ENCODE data around the gene SPSB1.
A peak's percentile ranks its signal among the peaks of the same experiment; 100 is the strongest.

Gene SPSB1

DNA sequence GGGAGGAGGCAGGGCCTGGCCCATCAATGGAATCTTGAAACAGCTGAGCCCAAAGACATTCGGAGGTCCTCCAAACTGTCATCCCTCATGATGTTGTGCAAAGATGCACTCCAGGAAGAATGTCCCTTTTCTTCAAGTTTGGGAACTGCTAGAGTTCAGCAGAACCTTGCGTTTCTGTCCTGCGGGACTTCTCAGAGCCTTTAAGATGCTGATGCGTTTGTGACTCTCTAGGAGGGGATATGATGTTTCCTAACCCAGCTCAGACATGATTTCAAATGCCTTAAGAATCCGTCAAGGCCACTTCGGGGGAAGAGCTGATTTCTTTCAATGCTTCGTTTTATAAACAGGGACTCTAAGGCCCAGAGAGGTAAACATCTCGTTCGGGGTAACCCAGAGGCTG is 35.5 kb downstream of the SPSB1 start:
- H2BK120ac ChIP-seq (ENCODE audit: insufficient read depth, low read length, poor library complexity), result no peak overlapping the region
- no peak overlapping the region for H3K4me2 ChIP-seq (ENCODE audit: low read length)
- WGBS (ENCODE audit: extremely low coverage, insufficient coverage, insufficient read length), result no CpG with 5 or more reads among the region's 9 CpGs
- no peak for DNase-seq
- H4K91ac ChIP-seq (ENCODE audit: low read depth, low read length), result no peak overlapping the region
- no peak overlapping the region for H3K18ac ChIP-seq (ENCODE audit: low read length)
- no peak overlapping the region for H3K4me3 ChIP-seq (ENCODE audit: low read depth, low read length)
- H3K9me3 ChIP-seq (ENCODE audit: insufficient read depth, low read depth, low read length), result peaks cover 2% of the 10 kb centered on the region
- H3K27ac ChIP-seq (ENCODE audit: low read depth, low read length), result no peak overlapping the region
- no peak overlapping the region for H4K12ac ChIP-seq (ENCODE audit: low read depth, low read length)
- peaks cover 49 to 56% of the 10 kb centered on the region in 2 experiments for H3K36me3 ChIP-seq (ENCODE audit: control insufficient read depth in 1 of 2, insufficient read depth in 2 of 2, low read length in 2 of 2)
- peak overlapping the region; percentile 80 for H3K4ac ChIP-seq (ENCODE audit: low read depth, low read length)
- H4K8ac ChIP-seq (ENCODE audit: low read depth, low read length), result no peak overlapping the region
- no peak overlapping the region for H2BK5ac ChIP-seq (ENCODE audit: low read depth, low read length, poor library complexity)
- peaks cover 59% of the 10 kb centered on the region for H3K79me2 ChIP-seq (ENCODE audit: control insufficient read depth, insufficient read depth, low read length, poor library complexity)
- no peak overlapping the region for H3K9ac ChIP-seq (ENCODE audit: low read length)
- no peaks in the 10 kb centered on the region for H3K79me1 ChIP-seq (ENCODE audit: low read length)
- H3K14ac ChIP-seq (ENCODE audit: low read length), result no peak overlapping the region
- H3K23ac ChIP-seq (ENCODE audit: low read length), result no peak overlapping the region
- no peaks in the 10 kb centered on the region for H3K27me3 ChIP-seq (ENCODE audit: insufficient read depth, low read length)
- H2AFZ ChIP-seq (ENCODE audit: insufficient read depth, low read length, poor library complexity), result no peak overlapping the region
- H2AK5ac ChIP-seq (ENCODE audit: low read length), result no peak overlapping the region
- H2BK12ac ChIP-seq (ENCODE audit: low read length), result no peak overlapping the region
- H3K4me1 ChIP-seq (ENCODE audit: control insufficient read depth in 1 of 2, insufficient read depth in 2 of 2, low read length in 2 of 2), result peaks cover 4 to 25% of the 10 kb centered on the region in 2 experiments

DNA sequence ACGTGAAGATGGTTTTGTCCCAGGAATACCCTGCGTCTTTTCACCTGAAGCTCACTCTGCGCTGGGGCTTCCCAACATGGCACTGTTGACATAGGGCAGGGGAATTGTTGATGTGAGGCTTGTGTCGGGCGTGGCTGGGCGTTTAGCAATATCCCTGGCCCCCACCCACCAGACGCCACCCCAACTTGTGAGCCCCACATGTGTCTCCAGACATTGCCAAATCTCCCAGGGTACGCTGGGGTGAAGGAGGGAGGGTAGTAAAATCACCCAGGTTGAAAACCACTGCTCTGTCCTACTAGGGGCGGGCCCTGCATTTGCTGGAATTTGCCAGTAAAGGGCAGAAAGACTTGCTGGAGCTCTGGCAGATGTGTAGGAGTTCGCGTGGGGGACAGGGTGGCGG is 36.0 kb downstream of the SPSB1 start:
- no CpG with 5 or more reads among the region's 12 CpGs for WGBS (ENCODE audit: extremely low coverage, insufficient coverage, insufficient read length)
- H2AFZ ChIP-seq (ENCODE audit: insufficient read depth, low read length, poor library complexity), result no peak overlapping the region

DNA sequence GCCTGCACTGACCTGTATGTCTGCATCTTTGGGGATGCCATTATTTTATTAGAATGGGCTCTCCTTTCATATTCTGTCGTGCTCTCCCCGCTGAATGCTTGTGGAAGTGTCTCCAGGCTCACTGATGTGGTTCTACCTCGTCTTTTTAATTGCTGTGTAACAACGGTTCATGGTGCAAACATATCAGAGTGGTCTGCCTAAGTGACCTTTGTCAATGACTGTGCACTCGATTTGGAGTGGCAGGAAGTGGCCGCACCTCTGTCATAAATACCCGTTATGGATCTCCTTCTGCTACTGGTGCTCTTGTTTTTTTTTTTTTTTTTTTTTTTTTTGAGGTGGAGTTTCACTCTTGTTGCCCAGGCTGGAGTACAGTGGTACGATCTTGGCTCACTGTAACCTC is 38.3 kb downstream of the SPSB1 start:
- DNase-seq, result no peak
- Histone ChIP-seq H3K9ac (ENCODE audit: low read length) (no peak overlapping the region), H3K79me2 (ENCODE audit: control insufficient read depth, insufficient read depth, low read length, poor library complexity) (peaks cover 44% of the 10 kb centered on the region), H4K91ac (ENCODE audit: low read depth, low read length) (no peak overlapping the region), H4K8ac (ENCODE audit: low read depth, low read length) (no peak overlapping the region), H2BK12ac (ENCODE audit: low read length) (no peak overlapping the region), H3K18ac (ENCODE audit: low read length) (no peak overlapping the region), H4K12ac (ENCODE audit: low read depth, low read length) (no peak overlapping the region), H3K36me3 (ENCODE audit: control insufficient read depth in 1 of 2, insufficient read depth in 2 of 2, low read length in 2 of 2) (peaks cover 30 to 40% of the 10 kb centered on the region in 2 experiments), H3K4ac (ENCODE audit: low read depth, low read length) (no peak overlapping the region), H3K79me1 (ENCODE audit: low read length) (no peaks in the 10 kb centered on the region), H2AFZ (ENCODE audit: insufficient read depth, low read length, poor library complexity) (no peak overlapping the region), H3K14ac (ENCODE audit: low read length) (no peak overlapping the region), H3K4me2 (ENCODE audit: low read length) (no peak overlapping the region), H2BK120ac (ENCODE audit: insufficient read depth, low read length, poor library complexity) (no peak overlapping the region), H3K9me3 (ENCODE audit: insufficient read depth, low read depth, low read length) (peaks cover 2% of the 10 kb centered on the region), H3K23ac (ENCODE audit: low read length) (no peak overlapping the region), H3K4me1 (ENCODE audit: control insufficient read depth in 1 of 2, insufficient read depth in 2 of 2, low read length in 2 of 2) (peaks cover 4 to 13% of the 10 kb centered on the region in 2 experiments), H3K27me3 (ENCODE audit: insufficient read depth, low read length) (no peaks in the 10 kb centered on the region), H3K27ac (ENCODE audit: low read depth, low read length) (no peak overlapping the region), H2BK5ac (ENCODE audit: low read depth, low read length, poor library complexity) (no peak overlapping the region), H3K4me3 (ENCODE audit: low read depth, low read length) (no peak overlapping the region), H2AK5ac (ENCODE audit: low read length) (no peak overlapping the region)
- no CpG with 5 or more reads among the region's 8 CpGs for WGBS (ENCODE audit: extremely low coverage, insufficient coverage, insufficient read length)

More for the DNA sequence above, 36.0 kb downstream of the SPSB1 start:
- no peak overlapping the region for H3K4me2 ChIP-seq (ENCODE audit: low read length)
- H2BK120ac ChIP-seq (ENCODE audit: insufficient read depth, low read length, poor library complexity), result no peak overlapping the region
- H4K91ac ChIP-seq (ENCODE audit: low read depth, low read length), result no peak overlapping the region
- no peaks in the 10 kb centered on the region for H3K79me1 ChIP-seq (ENCODE audit: low read length)
- H3K4ac ChIP-seq (ENCODE audit: low read depth, low read length), result peak overlapping the region; percentile 80
- H3K23ac ChIP-seq (ENCODE audit: low read length), result no peak overlapping the region
- no peak for DNase-seq
- no peak overlapping the region for H3K4me3 ChIP-seq (ENCODE audit: low read depth, low read length)
- no peak overlapping the region for H4K8ac ChIP-seq (ENCODE audit: low read depth, low read length)
- H3K18ac ChIP-seq (ENCODE audit: low read length), result no peak overlapping the region
- H4K12ac ChIP-seq (ENCODE audit: low read depth, low read length), result no peak overlapping the region
- H3K9ac ChIP-seq (ENCODE audit: low read length), result no peak overlapping the region
- H3K14ac ChIP-seq (ENCODE audit: low read length), result no peak overlapping the region
- peaks cover 57% of the 10 kb centered on the region for H3K79me2 ChIP-seq (ENCODE audit: control insufficient read depth, insufficient read depth, low read length, poor library complexity)
- H3K27me3 ChIP-seq (ENCODE audit: insufficient read depth, low read length), result no peaks in the 10 kb centered on the region
- H2BK12ac ChIP-seq (ENCODE audit: low read length), result no peak overlapping the region
- peaks cover 4 to 23% of the 10 kb centered on the region in 2 experiments for H3K4me1 ChIP-seq (ENCODE audit: control insufficient read depth in 1 of 2, insufficient read depth in 2 of 2, low read length in 2 of 2)
- H3K36me3 ChIP-seq (ENCODE audit: control insufficient read depth in 1 of 2, insufficient read depth in 2 of 2, low read length in 2 of 2), result peaks cover 48 to 54% of the 10 kb centered on the region in 2 experiments
- H2AK5ac ChIP-seq (ENCODE audit: low read length), result no peak overlapping the region
- H2BK5ac ChIP-seq (ENCODE audit: low read depth, low read length, poor library complexity), result no peak overlapping the region
- H3K9me3 ChIP-seq (ENCODE audit: insufficient read depth, low read depth, low read length), result peaks cover 2% of the 10 kb centered on the region
- H3K27ac ChIP-seq (ENCODE audit: low read depth, low read length), result no peak overlapping the region

DNA sequence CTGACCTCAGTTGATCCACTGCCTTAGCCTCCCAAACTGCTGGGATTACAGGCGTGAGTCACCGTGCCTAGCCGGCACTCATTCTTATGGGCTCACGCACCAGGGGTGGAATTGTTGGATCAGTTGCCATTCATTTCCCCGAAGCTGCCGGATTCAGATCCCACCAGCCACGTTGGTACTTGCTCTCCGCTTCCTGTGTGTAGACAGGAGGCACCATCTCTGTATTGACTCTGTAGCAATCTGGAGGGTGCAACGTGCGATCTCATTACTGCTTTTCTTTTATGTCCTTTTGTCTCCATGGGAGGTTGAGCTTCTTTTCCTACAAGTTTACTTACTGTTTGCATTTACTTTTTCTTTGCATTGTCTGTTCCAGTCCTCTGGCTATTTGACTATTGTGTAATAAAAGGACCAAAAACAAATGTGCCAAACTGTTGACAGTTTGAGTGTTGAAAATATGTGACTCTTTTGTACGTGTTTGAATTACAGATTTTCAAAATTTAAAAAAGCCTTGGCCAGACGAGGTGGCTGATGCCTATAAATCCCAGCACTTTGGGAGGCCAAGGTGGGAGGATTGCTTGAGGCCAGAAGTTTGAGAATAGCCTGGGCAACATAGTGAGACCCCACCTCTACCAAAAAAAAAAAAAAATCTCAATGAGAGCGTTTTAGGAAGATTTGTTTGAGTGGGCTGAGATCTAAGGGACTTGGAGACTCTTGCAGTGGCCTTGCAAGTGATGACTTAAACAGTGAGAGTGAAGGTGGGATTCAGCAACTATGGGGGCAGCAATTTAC is 39.1 kb downstream of the SPSB1 start:
- Histone ChIP-seq H2AFZ (ENCODE audit: insufficient read depth, low read length, poor library complexity) (no peak overlapping the region), H3K9ac (ENCODE audit: low read length) (no peak overlapping the region), H2AK5ac (ENCODE audit: low read length) (no peak overlapping the region), H3K9me3 (ENCODE audit: insufficient read depth, low read depth, low read length) (peaks cover 2% of the 10 kb centered on the region), H3K79me2 (ENCODE audit: control insufficient read depth, insufficient read depth, low read length, poor library complexity) (peaks cover 41% of the 10 kb centered on the region), H2BK120ac (ENCODE audit: insufficient read depth, low read length, poor library complexity) (no peak overlapping the region), H3K27me3 (ENCODE audit: insufficient read depth, low read length) (no peaks in the 10 kb centered on the region), H3K4me3 (ENCODE audit: low read depth, low read length) (no peak overlapping the region), H3K4me2 (ENCODE audit: low read length) (no peak overlapping the region), H3K4ac (ENCODE audit: low read depth, low read length) (peak overlapping the region; percentile 67), H3K18ac (ENCODE audit: low read length) (no peak overlapping the region), H3K79me1 (ENCODE audit: low read length) (no peaks in the 10 kb centered on the region), H3K4me1 (ENCODE audit: control insufficient read depth in 1 of 2, insufficient read depth in 2 of 2, low read length in 2 of 2) (peaks cover 8 to 18% of the 10 kb centered on the region in 2 experiments), H4K12ac (ENCODE audit: low read depth, low read length) (no peak overlapping the region), H3K27ac (ENCODE audit: low read depth, low read length) (no peak overlapping the region), H4K8ac (ENCODE audit: low read depth, low read length) (no peak overlapping the region), H2BK12ac (ENCODE audit: low read length) (no peak overlapping the region), H3K36me3 (ENCODE audit: control insufficient read depth in 1 of 2, insufficient read depth in 2 of 2, low read length in 2 of 2) (peaks cover 28 to 38% of the 10 kb centered on the region in 2 experiments), H3K14ac (ENCODE audit: low read length) (no peak overlapping the region), H2BK5ac (ENCODE audit: low read depth, low read length, poor library complexity) (no peak overlapping the region), H4K91ac (ENCODE audit: low read depth, low read length) (no peak overlapping the region), H3K23ac (ENCODE audit: low read length) (no peak overlapping the region)
- WGBS (ENCODE audit: extremely low coverage, insufficient coverage, insufficient read length), result no CpG with 5 or more reads among the region's 13 CpGs
- DNase-seq, result no peak
